OCI-LY1 (cell line): ENCODE data around the gene RPS19BP1.

Experiments
- H2AFZ ChIP-seq: fragments of 200-600 bp; sonication (generic), shearing (Covaris generic); 2 replicates; pipeline ENCODE4 v1.6.0; 2014; ENCODE audit warnings: antibody characterized with exemption, mild to moderate bottlenecking, low read length
- H3F3A ChIP-seq: fragments of 200-600 bp; sonication (generic), shearing (Covaris generic); 2 replicates; pipeline ENCODE4 v1.6.0; 2014; ENCODE audit warnings: mild to moderate bottlenecking, antibody characterized with exemption, low read length, moderate library complexity; ENCODE audit not compliant: insufficient read depth
- H3K27ac ChIP-seq: fragments of 200-600 bp; sonication (generic); 2 replicates; pipeline ENCODE4 v1.5.1; 2014; ENCODE audit warnings: low read length, mixed run types, mild to moderate bottlenecking, low read depth; ENCODE audit not compliant: poor library complexity, severe bottlenecking
- H3K27me3 ChIP-seq: fragments of 200-600 bp; sonication (generic); 2 replicates; pipeline ENCODE4 v1.6.0; 2014; ENCODE audit warnings: antibody characterized with exemption, mild to moderate bottlenecking, low read length, moderate library complexity; ENCODE audit not compliant: insufficient read depth
- H3K36me3 ChIP-seq: fragments of 200-600 bp; sonication (generic); 2 replicates; pipeline ENCODE4 v1.6.1; 2014; ENCODE audit warnings: mild to moderate bottlenecking, antibody characterized with exemption, low read length, moderate library complexity, mixed read lengths; ENCODE audit not compliant: insufficient read depth
- H3K4me1 ChIP-seq: fragments of 200-600 bp; sonication (generic); 2 replicates; pipeline ENCODE4 v1.5.1; 2014; ENCODE audit warnings: mild to moderate bottlenecking, low read length, moderate library complexity; ENCODE audit not compliant: insufficient read depth, severe bottlenecking
- H3K4me2 ChIP-seq: fragments of 200-600 bp; sonication (generic), shearing (Covaris generic); 2 replicates; pipeline ENCODE4 v1.6.1; 2014; ENCODE audit warnings: low read length
- H3K4me3 ChIP-seq: fragments of 200-600 bp; sonication (generic); 2 replicates; pipeline ENCODE4 v1.5.1; 2014; ENCODE audit warnings: low read length, low read depth, mild to moderate bottlenecking, mixed read lengths; ENCODE audit not compliant: poor library complexity, severe bottlenecking
- H3K79me2 ChIP-seq: fragments of 200-600 bp; shearing (Covaris generic); 2 replicates; pipeline ENCODE4 v1.6.1; 2016; ENCODE audit warnings: mixed run types, low read length, mixed read lengths; ENCODE audit not compliant: insufficient read depth
- H3K9ac ChIP-seq: fragments of 200-600 bp; sonication (generic), shearing (Covaris generic); 2 replicates; pipeline ENCODE4 v1.6.1; 2014; ENCODE audit warnings: mild to moderate bottlenecking, low read length, mixed read lengths
- H3K9me2 ChIP-seq: fragments of 200-600 bp; sonication (generic), shearing (Covaris generic); 2 replicates; pipeline ENCODE4 v1.6.1; 2014; ENCODE audit warnings: low read depth, mild to moderate bottlenecking, low read length, mixed read lengths
- H3K9me3 ChIP-seq: fragments of 200-600 bp; shearing (Covaris generic); 2 replicates; pipeline ENCODE4 v1.6.1; 2014; ENCODE audit warnings: low read length, mixed read lengths
- H4K20me1 ChIP-seq: fragments of 200-600 bp; sonication (generic), shearing (Covaris generic); 2 replicates; pipeline ENCODE4 v1.6.0; 2016; ENCODE audit warnings: mild to moderate bottlenecking, low read length; ENCODE audit not compliant: insufficient read depth
- EZH2 ChIP-seq: fragments of 200-600 bp; sonication (generic), shearing (Covaris generic); IDR thresholded peaks from 2 replicates; pipeline ENCODE4 v1.8.0; 2017; ENCODE audit warnings: borderline replicate concordance, mixed run types, mild to moderate bottlenecking, antibody characterized with exemption, low read length, moderate library complexity, mixed read lengths
- TF ChIP-seq, protein P1 (sequence below): fragments of 200-600 bp; sonication (generic), shearing (Covaris generic); IDR thresholded peaks from 2 replicates; pipeline ENCODE4 v1.5.1; 2017; ENCODE audit warnings: mild to moderate bottlenecking, antibody characterized with exemption, low read length, moderate library complexity, mixed read lengths

Gene RPS19BP1

DNA sequence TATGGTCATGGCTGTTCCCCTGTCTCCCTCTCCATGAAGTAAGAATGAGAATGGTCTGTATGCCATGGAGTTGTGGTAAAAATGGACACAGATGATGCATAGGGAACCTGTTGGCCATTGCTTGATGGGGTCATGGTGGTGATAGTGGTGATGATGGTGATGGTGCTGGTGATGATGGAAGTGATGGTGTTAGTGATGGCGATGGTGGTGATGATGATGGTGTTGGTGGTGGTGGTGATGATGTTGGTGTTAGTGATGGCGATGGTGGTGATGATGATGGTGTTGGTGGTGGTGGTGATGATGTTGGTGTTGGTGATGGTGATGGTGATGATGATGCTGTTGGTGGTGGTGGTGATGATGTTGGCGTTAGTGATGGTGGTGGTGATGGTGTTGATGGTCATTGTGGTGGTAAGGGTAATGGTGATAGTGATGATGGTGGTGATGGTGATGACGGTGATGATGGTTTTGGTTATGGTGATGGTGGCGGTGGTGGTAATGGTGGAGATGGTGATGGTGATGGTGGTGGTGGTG lies 32.9 kb upstream of the RPS19BP1 start:
- H3K4me2 ChIP-seq: no peak overlapping the region
- no peak overlapping the region for H3K27ac ChIP-seq
- no peaks in the 10 kb centered on the region for H3K9me3 ChIP-seq
- H2AFZ ChIP-seq: no peak overlapping the region
- no peaks in the 10 kb centered on the region for H3K36me3 ChIP-seq
- H3K9me2 ChIP-seq: no peaks in the 10 kb centered on the region
- H3K79me2 ChIP-seq: no peaks in the 10 kb centered on the region
- H3K4me3 ChIP-seq: no peak overlapping the region
- no peaks in the 10 kb centered on the region for H3F3A ChIP-seq
- H3K27me3 ChIP-seq: 0 out of 2 replicates have a peak, but pooled peaks cover 3% of the 10 kb centered on the region
- TF ChIP-seq EZH2: no peak
- TF ChIP-seq, protein P1, sequence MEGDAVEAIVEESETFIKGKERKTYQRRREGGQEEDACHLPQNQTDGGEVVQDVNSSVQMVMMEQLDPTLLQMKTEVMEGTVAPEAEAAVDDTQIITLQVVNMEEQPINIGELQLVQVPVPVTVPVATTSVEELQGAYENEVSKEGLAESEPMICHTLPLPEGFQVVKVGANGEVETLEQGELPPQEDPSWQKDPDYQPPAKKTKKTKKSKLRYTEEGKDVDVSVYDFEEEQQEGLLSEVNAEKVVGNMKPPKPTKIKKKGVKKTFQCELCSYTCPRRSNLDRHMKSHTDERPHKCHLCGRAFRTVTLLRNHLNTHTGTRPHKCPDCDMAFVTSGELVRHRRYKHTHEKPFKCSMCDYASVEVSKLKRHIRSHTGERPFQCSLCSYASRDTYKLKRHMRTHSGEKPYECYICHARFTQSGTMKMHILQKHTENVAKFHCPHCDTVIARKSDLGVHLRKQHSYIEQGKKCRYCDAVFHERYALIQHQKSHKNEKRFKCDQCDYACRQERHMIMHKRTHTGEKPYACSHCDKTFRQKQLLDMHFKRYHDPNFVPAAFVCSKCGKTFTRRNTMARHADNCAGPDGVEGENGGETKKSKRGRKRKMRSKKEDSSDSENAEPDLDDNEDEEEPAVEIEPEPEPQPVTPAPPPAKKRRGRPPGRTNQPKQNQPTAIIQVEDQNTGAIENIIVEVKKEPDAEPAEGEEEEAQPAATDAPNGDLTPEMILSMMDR: no peak
- H3K9ac ChIP-seq: no peak overlapping the region
- no peaks in the 10 kb centered on the region for H4K20me1 ChIP-seq
- no peaks in the 10 kb centered on the region for H3K4me1 ChIP-seq

DNA sequence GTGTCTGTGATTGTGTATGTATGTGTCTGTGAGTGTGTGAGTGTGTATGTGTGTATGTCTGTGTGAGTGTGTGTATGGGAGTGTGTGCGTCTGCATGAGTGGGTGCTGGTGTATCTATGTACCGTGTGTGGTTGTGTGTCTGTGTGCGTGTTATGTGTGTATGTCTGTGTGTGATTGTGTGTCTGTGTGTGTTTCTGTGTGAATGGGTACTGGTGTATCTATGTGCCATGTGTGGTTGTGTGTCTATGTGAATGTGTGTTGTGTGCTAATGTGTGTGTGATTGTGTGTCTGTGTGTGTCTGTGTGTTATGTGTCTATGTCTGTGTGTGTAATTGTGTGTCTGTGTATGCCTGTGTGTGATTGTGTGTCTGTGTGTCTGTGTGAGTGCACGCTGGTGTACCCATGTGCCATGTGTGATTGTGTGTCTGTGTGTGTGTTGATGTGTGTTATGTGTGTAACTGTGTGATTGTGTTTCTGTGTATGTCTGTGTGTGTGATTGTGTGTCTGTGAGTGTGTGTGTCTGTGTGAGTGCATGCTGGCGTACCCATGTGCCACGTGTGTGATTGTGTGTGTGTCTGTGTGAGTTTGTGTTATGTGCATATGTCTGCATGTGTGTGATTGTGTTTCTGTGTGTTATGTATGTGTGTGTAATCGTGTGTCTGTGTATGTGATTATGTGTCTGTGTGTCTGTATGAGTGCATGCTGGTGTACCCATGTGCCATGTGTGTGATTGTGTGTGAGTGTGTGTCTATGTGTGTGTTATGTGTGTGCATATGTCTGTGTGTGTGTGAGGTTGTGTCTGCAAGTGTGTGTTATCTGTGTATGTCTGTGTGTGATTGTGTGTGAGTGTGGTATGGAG lies 31.3 kb upstream of the RPS19BP1 start:
- Histone ChIP-seq H3K9me2 (no peaks in the 10 kb centered on the region), H4K20me1 (no peaks in the 10 kb centered on the region), H3K36me3 (no peaks in the 10 kb centered on the region), H3K27me3 (0 out of 2 replicates have a peak, but pooled peaks cover 3% of the 10 kb centered on the region), H3K27ac (no peak overlapping the region), H3F3A (no peaks in the 10 kb centered on the region), H3K4me3 (no peak overlapping the region), H3K9me3 (no peaks in the 10 kb centered on the region), H3K4me1 (no peaks in the 10 kb centered on the region), H3K4me2 (no peak overlapping the region), H2AFZ (no peak overlapping the region), H3K79me2 (no peaks in the 10 kb centered on the region), H3K9ac (no peak overlapping the region)
- TF ChIP-seq EZH2: no peak
- TF ChIP-seq, protein P1: no peak

DNA sequence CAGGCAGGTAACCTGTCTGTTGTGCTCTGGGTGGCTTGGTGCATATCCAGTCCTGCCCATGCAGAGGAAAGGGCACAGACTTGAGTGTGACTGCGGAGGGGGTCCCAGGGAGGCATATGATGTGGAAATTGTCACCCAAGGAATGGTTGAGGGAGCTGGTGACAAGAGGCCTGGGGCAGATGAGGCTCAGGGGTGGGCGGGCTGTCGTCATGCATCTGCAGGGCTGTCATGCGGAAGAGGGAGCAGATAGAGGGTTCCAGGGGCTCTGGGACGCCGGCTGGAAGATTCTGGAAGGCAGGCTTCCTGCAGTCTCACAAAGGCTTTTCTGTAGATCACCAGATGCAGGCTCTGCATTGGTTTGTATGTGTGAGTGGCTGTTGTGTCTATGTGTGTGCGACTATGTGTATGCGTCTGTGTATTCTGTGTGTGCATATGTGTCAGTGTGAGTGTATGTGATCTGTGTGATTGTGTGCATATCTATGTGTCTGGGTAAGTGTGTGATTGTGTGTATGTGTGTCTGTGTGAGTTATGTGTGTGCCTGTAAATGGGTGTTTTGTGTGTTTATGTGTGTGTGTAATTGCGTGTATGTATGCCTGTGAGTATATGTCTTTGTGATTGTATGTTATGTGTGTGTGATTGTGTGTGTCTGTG lies 30.4 kb upstream of the RPS19BP1 start:
- H3K79me2 ChIP-seq: no peaks in the 10 kb centered on the region
- no peaks in the 10 kb centered on the region for H3K36me3 ChIP-seq
- no peak overlapping the region for H3K9ac ChIP-seq
- H3K4me1 ChIP-seq: no peaks in the 10 kb centered on the region
- no peaks in the 10 kb centered on the region for H3K9me3 ChIP-seq
- no peak overlapping the region for H3K4me2 ChIP-seq
- no peaks in the 10 kb centered on the region for H3F3A ChIP-seq
- no peaks in the 10 kb centered on the region for H3K9me2 ChIP-seq
- H4K20me1 ChIP-seq: no peaks in the 10 kb centered on the region
- no peak for TF ChIP-seq EZH2
- TF ChIP-seq, protein P1: no peak
- no peak overlapping the region for H3K4me3 ChIP-seq
- H3K27me3 ChIP-seq: 0 out of 2 replicates have a peak, but pooled peaks cover 3% of the 10 kb centered on the region
- no peak overlapping the region for H3K27ac ChIP-seq
- H2AFZ ChIP-seq: no peak overlapping the region
